ENCODE data around the gene TSPEAR.

DNA sequence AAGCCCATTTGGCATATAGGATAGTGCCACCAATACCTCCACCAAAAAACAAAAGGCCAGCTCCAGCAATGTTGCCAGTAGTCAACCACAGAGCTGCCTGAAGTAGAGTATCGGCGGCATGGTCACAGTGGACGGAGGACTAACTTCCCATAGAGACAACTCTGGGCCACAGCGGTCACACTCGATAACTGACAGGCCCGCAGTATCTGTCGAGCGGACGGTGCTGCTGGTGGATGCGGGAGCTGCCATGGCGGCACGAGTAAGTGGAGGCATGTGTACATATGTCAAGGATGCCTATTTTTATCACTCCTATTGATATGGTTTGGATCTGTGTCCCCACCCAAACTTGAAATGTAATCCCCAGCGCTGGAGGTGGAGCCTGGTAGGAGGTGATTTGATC, 33.5 kb downstream of the TSPEAR start:
- TF ChIP-seq POLR2A (IDR thresholded peaks at IDR 0.05) (no peak), CTCF (IDR thresholded peaks at IDR 0.05 in 8 of 11, conservative IDR thresholded peaks at IDR 0.05 in 3 of 11) (no peak)

Measured in spleen (tissue), 7 donors.